Left ventricle myocardium inferior (tissue), 1 donor: ENCODE data around the gene CHSY1. TPM values are rescaled to one million over a fixed set of nuclear protein-coding genes. Genes with fewer than 3 reads are reported as not detected.

Source experiments
- DNase-seq: peaks from one replicate; pipeline ENCODE4 v3.0.0-alpha.2; 2020
- H3K27ac ChIP-seq: fragments of 200-600 bp; replicated peaks from 2 replicates; pipeline ENCODE4 v1.8.0; 2021
- H3K27me3 ChIP-seq: fragments of 200-600 bp; 2 replicates; pipeline ENCODE4 v1.8.0; 2021; ENCODE audit warnings: low read depth
- H3K36me3 ChIP-seq: fragments of 200-600 bp; 2 replicates; pipeline ENCODE4 v1.8.0; 2021
- H3K4me1 ChIP-seq: fragments of 200-600 bp; 2 replicates; pipeline ENCODE4 v1.8.0; 2021
- H3K4me3 ChIP-seq: fragments of 200-600 bp; 2 replicates; pipeline ENCODE4 v1.8.0; 2021; ENCODE audit warnings: mild to moderate bottlenecking, moderate library complexity
- H3K9me3 ChIP-seq: fragments of 200-600 bp; replicated peaks from 2 replicates; pipeline ENCODE4 v1.8.0; 2021
- CTCF ChIP-seq: fragments of 200-600 bp; IDR thresholded peaks from 2 replicates; pipeline ENCODE4 v1.8.0; 2021; ENCODE audit warnings: antibody characterized with exemption, mild to moderate bottlenecking, borderline replicate concordance
- intact Hi-C: fragments of 100-400 bp; cut with micrococcal nuclease; formaldehyde crosslinking; loops from one replicate; pipeline ENCODE4 v1.11.0; 2022
- long read RNA-seq: library from polyadenylated mRNA; unstranded; transcript quantifications from one replicate; pipeline ENCODE4 v2.0.0, GENCODE V29; 2021
- total RNA-seq: library from RNA; stranded (reverse); fragmentation: NEBNext Ultra II Directional; extraction: Animal tissue kit (Norgen Biotek cat#: 25700); gene quantifications from one replicate; pipeline ENCODE4 v1.2.1, GENCODE V29; 2021
- donor health status: DM: no; HTN: yes; CAD: no; lungs with severe emphysema.

Gene CHSY1, protein sequence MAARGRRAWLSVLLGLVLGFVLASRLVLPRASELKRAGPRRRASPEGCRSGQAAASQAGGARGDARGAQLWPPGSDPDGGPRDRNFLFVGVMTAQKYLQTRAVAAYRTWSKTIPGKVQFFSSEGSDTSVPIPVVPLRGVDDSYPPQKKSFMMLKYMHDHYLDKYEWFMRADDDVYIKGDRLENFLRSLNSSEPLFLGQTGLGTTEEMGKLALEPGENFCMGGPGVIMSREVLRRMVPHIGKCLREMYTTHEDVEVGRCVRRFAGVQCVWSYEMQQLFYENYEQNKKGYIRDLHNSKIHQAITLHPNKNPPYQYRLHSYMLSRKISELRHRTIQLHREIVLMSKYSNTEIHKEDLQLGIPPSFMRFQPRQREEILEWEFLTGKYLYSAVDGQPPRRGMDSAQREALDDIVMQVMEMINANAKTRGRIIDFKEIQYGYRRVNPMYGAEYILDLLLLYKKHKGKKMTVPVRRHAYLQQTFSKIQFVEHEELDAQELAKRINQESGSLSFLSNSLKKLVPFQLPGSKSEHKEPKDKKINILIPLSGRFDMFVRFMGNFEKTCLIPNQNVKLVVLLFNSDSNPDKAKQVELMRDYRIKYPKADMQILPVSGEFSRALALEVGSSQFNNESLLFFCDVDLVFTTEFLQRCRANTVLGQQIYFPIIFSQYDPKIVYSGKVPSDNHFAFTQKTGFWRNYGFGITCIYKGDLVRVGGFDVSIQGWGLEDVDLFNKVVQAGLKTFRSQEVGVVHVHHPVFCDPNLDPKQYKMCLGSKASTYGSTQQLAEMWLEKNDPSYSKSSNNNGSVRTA
- total RNA-seq: 15.1 TPM
- long read RNA-seq, full-length matches to known transcripts: 24 of 41 reads
- long read RNA-seq, partial matches to known transcripts: 2 of 41 reads
- long read RNA-seq, other reads (novel, unspliced or antisense): 15 of 41 reads

GRCh38 chr15:101251830-101252820, at the start of gene CHSY1:
Gene CHSY1, minus strand, starts transcription at chr15:101252048. Its CDS starts 592 bp downstream, at chr15:101251456.
- Histone ChIP-seq H3K27me3 (no peaks in the 10 kb centered on the region), H3K4me3 (peak within 1 kb of the TSS; percentile 89), H3K36me3 (peaks cover 3% of the 10 kb centered on the region), H3K9me3 (no peaks in the 10 kb centered on the region), H3K4me1 (peaks cover 67% of the 10 kb centered on the region), H3K27ac (peak within 1 kb of the TSS; percentile 97)
- intact Hi-C loops: no loop called here
- peak; percentile 41 for TF ChIP-seq CTCF
- peak; percentile 94 for DNase-seq

DNA sequence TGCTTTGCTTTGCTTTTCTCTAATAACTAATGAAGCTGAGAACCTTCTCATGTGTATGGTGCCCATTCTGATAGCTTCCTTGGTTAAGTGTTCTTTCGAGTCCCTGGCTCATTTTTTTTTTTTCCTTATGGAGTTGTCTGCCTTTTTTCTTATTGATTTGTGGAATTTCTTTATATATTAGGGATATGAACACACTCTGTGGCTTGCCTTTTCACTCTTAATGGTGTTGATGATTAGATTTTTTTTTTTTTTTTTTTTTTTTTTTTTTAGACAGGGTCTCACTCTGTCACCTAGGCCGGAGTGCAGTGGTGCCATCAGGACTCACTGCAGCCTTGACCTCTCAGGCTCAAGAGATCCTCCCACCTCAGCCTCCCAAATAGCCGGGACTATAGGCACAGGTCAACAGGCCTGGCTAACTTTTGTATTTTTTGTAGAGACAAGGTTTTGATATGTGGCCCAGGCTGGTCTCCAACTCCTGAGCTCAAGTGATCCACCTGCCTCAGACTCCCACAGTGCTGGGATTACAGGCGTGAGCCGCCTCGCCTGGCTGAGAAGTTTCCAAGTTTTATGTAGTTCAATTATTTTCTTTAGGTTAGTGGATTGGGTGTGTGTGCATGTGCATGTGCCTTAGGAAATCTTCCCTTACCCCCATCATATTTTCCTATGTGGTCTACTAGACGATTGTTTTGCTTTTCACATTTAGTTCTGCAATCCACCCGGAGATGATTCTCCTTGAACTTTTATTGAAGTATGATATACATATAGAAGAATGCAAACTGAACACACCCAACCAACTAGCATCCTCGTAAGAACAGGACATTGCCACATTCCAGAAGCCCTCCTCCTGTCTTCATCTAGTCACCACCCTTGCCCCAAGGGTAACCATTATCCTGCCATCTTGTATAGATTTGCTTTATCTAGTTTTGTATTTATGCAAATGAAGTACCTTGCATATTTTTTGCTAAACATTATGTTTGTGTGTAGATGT, 44.9 kb upstream of the CHSY1 start:
- intact Hi-C loops: loop anchor here (2.0 kb wide), 1 partner anchor 344 kb away; no protein-coding TSS in a partner anchor
- no peak overlapping the region for H3K27ac ChIP-seq
- TF ChIP-seq CTCF: no peak
- H3K27me3 ChIP-seq: no peaks in the 10 kb centered on the region
- H3K9me3 ChIP-seq: no peaks in the 10 kb centered on the region
- H3K36me3 ChIP-seq: no peaks in the 10 kb centered on the region
- no peak for DNase-seq
- peak overlapping the region; percentile 87 for H3K4me3 ChIP-seq
- H3K4me1 ChIP-seq: peaks cover 48% of the 10 kb centered on the region

GRCh38 chr15:101295607-101296161, 43.8 kb upstream of the CHSY1 start:
- Histone ChIP-seq H3K9me3 (no peaks in the 10 kb centered on the region), H3K4me1 (peaks cover 56% of the 10 kb centered on the region), H3K36me3 (peaks cover 5% of the 10 kb centered on the region), H3K27me3 (no peaks in the 10 kb centered on the region), H3K27ac (peak overlapping the region; percentile 95), H3K4me3 (peak overlapping the region; percentile 87)
- no peak for DNase-seq
- TF ChIP-seq CTCF: no peak
- intact Hi-C loops: loop anchor here (2.0 kb wide), 1 partner anchor 345 kb away; no protein-coding TSS in a partner anchor

DNA sequence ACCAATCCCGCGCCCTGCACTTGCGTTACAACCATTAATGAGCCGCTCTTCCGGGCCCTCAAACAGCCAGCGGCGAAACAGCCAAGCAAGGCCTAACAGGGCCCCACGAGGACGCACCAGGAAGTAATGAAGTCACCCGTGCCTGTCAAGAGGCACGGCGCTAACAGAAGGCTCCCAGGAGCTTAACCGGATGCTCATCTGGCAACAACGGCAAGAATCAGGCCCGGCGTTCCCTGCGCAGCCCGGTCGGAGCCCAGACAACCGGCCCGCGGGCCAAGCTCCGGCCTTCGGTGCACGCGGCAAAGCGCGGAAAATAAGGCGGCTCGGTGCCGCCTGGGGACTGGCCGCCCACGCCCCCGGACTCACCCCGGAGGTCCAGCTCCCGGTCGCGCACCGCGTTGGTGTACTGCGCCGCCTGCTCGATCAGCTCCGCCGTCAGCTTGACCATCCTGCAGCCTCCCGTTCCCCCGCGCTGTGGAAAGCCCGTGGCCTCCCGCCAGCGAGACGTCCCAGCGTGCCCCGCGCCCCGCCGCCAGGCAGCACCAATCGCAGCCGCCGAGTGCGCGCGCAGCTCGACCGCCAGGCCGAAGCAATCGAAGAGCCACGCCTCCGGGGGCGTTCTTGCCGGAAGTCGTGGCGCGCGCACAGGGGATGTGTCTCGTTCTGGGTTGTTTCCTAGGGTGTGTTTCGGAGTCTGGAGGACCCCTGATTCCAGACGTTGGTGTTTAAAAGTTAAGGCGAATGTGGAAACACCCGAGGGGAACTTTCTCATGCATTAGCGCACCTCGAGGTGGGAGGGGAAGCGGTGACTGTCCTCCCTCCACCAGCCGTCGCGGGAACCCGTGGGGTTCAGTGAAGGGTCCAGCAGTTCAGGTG, 43.1 kb upstream of the CHSY1 start, which contains the start of gene SNRPA1:
TSS of gene SNRPA1 (minus strand) at position 518 of the 876 bp plus-strand sequence. CDS start at position 448, 70 bp downstream.
- peaks cover 6% of the 10 kb centered on the region for H3K36me3 ChIP-seq
- no peaks in the 10 kb centered on the region for H3K9me3 ChIP-seq
- no peaks in the 10 kb centered on the region for H3K27me3 ChIP-seq
- intact Hi-C loops: no loop called here
- peak; percentile 99 for DNase-seq
- peak within 1 kb of the TSS; percentile 87 for H3K4me3 ChIP-seq
- peak within 1 kb of the TSS; percentile 95 for H3K27ac ChIP-seq
- no peak for TF ChIP-seq CTCF
- H3K4me1 ChIP-seq: peaks cover 52% of the 10 kb centered on the region
